ENCODE measurements around the gene SLC29A3.

DNA sequence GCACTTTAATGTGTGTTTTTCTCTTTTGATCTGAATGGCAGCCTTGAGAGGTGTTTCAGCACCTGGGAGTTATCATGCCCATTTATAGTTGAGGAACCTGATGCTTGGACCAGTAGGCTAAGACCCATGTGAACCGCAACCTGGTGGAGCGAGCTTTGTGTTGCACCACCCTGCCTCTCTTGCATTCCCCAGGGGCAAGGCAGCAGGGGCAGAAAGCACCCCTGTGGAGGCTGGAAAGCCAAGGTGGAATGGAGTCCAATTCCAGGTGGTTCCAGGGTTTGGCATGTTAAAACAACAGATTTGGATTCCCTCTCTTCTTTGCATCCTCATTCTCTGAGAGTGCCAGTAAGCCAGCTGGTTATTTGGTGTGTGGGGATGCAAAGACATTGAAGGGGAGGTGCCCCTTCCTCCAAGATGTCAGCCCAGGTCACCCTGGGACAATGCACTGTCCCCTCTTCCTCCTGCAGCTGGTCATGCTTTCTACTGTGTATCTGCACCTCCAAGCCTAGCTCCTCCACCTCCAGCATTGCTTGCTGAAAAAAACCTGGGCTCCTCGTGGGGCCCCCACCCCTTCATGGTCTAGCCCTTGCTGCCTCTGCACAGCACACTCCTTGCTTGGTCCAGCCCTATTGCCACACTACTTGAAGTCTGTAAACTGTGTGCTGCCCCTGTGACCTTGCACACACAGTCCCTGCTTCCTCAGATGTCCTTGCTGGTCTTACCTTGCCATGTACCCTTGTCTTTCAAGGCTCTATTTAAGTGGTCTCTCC is 72.0 kb downstream of the SLC29A3 start:
- TF ChIP-seq ZNF274 (IDR thresholded peaks at IDR 0.05; ENCODE audit: low read depth, low read length), result no peak
- TF ChIP-seq SUZ12 (IDR thresholded peaks at IDR 0.05; ENCODE audit: extremely low read depth, insufficient read depth, insufficient read length), result no peak
- TF ChIP-seq YY1 (IDR thresholded peaks at IDR 0.05; ENCODE audit: insufficient read depth, insufficient read length), result no peak
